Inferior parietal cortex (tissue), 1 donor: Measurements from ENCODE around the gene HOXD11.

Experiments used
- DNase-seq: peaks from one replicate; pipeline ENCODE4 v3.0.0-alpha.2; 2016; ENCODE audit errors: extremely low spot score

The HOXD11 gene

DNA sequence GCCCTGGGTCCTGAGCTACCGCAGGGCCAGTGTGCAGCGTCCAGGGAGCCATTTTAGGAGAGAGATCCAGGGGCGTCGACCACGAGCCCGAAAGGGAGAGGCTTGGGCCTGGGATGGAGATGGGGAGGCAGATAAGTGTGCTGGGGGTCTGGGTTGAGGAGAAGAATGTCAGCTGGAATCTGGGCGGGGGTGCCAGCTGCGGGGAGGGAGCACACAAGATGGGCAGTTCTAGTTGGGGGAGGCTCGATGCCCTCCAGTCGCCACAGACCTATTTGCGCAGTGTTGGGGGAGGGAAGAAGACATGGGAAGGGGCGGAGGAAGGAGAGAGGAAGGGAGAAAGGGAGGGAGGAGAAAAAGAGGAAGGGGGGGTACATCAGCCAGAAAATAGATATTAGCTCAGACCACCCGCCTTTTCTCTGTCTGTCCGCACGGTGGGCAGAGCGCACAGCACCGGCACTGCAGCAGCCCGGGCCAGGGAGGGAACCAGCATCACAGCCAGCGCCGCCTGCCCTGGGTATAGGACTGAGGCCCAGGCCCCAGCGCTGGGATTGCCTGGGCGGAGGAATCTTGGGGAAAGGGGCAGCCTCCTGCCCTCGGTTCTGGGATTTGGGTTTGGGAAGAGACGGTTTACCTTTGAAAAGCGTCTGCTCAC lies 1.9 kb upstream of the HOXD11 start:
- no peak for DNase-seq

DNA sequence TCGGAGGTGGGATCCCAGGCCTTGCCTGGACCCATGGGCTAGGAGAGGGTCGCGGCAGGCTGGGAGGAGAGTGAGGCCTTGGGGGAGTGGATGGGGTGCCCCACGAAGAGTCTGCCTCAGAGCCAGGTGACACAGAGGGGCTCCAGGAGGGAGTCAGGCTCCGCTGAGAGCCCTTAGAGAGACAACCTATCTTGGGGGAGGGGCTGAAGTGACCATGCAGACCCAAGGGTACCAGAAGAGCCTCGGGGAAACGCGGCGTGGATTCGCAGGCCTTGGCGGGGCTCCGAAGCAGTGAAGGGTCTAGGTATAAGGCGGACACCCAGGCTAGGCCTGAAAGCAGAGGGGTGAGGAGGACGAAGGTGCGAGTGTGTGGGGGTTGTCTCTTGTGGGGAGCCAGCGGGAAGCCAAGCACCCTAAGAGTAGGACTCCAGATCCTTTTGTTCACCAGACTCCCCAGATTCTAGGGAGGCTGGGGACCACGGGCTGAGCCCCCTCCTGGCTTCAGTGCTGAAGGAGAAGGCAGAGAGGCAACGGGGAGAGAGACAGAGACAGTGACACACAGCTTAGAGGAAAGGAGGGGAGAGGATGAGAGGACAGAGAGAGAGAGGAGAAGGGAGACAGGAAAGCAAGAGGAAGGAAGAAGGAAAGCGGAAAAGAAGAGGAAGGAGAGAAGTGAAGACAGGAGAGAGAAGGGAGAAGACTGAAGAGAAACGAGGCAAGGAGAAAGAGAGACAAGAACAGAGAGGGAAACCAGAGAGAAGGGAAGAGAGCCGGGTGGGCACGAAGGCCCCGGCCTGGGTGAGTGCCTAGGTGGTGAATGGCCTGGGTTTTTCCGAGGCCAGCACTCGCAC lies 1.1 kb upstream of the HOXD11 start:
- no peak for DNase-seq

DNA sequence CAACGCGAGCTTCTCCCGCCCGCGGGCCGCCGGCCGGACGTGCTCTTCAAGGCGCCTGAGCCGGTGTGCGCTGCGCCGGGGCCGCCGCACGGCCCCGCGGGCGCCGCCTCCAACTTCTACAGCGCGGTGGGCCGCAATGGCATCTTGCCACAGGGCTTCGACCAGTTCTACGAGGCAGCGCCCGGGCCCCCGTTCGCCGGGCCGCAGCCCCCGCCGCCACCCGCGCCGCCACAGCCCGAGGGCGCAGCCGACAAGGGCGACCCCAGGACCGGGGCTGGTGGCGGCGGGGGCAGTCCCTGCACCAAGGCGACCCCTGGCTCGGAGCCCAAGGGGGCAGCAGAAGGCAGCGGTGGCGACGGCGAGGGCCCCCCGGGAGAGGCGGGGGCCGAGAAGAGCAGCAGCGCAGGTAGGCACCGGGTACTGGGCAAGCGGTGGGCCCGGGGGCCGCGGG lies 676 bp downstream of the HOXD11 start:
- no peak for DNase-seq

DNA sequence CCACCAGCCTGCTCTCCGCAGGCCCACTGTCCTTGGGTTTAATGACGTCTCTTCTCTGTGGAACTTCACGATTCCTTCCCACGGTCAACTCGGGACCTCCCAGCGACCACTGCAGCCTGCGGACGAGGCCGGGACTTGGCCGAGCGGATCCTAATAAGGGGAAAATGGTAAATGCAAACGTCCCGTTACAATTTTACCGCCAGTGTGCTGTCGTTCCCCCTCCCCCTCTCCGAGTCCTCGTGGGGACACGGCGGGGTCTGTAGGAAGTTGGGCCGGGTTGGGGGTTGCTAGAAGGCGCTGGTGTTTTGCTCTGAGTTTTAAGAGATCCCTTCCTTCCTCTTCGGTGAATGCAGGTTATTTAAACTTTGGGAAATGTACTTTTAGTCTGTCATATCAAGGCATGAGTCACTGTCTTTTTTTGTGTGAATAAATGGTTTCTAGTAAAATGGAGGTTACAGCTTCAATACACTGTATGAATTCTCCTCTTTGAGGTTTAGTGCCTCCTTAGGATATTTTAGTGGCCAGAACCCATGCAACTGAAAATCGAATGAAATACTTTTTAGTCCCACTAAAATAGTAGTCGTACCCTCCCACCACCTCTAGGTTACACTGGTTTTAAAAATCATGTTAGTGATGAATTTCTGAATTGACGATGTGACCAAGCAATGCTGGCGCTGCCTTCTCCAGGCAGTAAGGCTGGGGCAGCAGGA lies 2.3 kb downstream of the HOXD11 start:
- DNase-seq = no peak

DNA sequence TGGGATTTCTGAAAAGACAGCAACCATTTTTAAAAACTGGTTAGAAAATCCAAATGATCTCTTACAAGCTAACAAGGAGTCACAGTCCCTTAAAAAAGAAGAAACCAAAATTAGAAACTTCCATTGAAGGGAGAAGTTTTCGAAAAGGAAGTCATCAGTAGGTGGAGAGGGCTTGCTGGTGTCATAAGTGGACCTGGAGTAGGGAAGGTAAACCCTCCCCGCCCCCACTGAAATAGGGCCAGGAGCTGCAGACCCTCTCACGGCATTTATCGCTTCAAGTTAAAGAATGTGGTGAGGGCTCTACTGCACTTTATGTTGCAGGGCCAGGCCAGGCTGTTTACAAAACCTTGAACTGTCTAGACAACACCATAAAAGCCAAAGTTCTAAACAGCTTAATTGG lies 2.9 kb downstream of the HOXD11 start:
- DNase-seq = no peak

DNA sequence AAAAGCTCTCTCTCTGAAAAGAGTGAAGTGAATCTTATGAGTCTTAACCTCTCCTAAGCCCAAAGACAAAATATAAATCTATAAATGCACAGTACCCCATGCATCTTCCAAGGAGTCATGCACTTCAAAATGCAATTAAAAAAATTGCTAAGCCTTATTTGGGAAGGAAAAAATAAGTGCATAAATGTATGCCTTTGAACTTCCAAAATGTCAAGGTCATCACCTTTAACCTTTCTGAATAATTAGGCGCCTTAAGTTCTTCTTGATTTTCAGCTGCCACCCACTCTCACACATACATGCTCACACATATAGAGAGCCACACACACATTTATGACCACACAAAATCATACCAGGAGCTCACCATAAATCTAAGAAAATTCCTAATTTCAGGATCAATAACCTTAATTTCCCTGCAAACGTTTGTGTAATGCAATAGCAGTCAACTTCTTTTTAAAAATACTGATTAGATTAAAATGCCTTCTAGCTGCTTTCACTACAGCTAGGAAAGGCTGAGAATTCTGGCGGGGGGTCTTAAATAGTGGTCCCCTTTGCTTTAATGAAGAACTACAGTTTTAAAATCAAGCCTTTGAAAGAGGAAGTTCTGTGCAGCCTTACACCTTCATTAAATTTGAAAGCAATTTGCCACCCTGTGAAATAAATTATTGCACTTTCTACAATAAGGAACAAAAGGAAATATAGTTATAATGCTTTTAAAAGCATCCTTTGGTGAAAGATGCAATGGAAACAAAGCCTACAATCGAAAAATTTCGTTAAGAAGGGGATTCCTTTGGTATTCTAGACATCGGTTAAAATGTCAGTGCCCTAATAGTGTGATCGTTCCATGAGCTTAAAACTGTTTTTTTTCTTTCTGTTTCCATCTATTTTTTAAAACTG lies 3.6 kb downstream of the HOXD11 start:
- DNase-seq = no peak

DNA sequence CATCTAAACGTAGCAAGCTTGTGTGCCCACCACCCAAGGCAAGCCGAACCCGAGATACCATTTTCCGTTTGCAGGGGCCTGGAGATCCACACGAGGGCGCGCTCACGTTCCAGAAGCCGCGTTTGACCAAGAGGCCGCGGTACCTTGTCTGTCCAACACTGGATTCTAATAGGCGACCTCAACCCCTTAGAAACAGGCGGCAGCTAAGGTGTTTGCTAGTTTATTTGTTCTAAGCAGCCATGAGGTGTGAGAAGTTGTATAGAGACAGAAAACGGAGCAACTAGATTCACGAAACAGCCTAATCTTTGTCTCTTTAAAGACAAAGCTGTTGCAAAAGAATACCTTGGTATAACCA lies 4.2 kb downstream of the HOXD11 start:
- no peak for DNase-seq

DNA sequence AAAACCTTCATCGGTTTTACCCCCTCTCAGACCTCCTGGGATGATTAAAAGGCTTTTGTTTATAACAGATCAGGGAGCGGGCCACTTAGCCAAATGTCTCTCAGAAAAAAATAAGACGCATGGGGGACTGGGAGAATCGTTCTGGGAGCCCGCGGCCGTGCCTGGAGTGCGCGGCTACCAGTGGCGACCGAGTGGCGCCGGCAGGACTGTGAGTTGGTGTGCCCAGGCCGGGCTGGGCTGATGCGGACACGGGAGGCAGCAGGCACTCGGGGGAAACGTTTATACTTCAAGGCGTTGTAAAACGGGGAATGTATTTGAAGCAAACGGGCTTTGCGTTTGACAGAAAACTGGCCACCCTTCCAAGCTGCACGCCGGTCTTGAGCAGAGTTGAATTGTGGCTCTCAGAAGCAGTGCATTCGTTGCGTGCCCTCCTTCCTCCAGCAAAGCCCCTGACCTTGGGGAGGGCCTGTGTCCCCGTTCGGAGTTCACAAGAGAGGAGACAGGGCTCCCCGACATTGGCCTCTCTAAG lies 4.8 kb downstream of the HOXD11 start:
- DNase-seq = no peak

DNA sequence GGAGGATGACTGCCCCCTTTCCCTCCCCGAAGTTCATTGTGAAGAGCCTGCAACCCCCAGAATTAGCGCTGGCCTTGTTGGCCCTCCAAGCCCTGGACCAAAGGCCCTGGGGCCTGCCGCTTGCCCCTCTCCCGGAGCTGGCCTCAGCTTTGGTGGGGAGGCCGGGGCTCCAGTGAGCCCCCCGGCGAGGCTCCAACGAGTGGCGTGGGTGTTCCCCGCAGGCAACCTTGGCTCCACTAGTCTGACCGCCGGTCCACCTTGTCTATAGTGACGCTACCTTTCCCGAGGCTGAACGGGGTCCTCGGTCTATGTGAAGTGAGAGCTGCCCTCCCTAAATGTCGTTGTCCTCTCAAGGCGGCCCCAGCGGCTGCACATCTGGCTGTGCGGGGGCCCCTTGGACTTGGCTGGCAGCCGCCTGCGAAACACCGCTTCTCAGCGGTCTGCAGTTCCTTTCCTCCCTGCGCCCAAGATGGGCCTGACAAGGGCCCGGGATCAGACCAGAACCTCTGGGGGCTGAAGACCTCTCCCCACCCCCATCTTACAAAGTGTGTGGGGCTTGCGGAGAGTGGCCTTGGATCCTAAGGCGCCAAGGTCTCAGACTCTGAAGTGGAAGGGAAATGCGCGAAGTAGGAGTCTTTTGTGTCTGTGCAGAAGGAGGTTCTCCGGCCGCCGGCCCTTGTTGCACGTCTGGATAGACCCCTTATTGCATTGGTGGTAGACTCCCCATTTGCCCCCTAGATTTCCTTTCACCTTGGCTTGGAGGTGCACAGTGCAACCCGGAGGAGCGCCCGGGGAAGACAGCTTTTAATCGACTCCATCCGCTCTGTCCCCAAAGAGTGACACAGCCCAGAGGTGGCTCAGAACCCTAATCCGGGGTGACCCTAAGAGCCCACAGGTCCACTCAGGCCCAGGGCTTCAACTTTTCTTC lies 5.6 kb downstream of the HOXD11 start:
- DNase-seq = no peak

DNA sequence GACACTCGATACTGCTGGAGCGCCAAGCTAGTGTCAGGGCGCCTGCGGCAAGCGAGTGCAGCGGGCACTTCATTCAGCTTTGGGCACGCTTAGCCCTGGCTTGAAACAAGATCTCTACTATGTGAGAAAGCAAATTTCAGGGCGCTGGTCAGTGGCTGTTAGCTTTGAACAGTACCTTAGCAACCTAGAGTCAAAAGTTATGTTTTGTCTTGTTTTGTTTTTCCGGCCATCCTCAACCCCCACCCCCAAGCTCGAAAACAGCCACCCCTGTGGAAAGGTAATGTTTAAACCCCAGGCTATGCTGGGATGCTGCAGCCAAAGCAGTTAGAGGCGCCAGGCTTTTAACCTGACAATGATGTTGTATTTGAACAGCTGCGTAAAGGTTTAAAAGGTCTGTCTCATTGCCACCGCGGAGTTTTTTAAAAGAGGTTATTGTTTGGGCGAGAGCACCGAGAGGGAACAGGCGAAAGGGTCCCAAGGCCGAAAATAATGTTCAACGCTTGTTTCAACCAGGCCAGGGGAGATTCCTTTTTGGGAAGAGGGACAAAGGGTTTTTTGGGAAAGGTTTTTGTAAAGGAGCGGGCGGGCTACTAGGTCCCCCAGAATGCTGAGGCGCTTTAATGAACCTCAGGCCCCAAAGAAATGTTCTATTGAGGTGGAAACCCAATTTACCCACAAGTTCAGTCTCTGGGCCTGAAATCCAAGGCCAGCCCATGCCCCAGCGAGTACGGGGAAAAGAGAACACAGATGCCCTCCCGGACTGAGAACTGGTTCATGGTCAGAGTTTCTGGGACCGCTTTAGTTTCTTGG lies 7.2 kb downstream of the HOXD11 start:
- no peak for DNase-seq

DNA sequence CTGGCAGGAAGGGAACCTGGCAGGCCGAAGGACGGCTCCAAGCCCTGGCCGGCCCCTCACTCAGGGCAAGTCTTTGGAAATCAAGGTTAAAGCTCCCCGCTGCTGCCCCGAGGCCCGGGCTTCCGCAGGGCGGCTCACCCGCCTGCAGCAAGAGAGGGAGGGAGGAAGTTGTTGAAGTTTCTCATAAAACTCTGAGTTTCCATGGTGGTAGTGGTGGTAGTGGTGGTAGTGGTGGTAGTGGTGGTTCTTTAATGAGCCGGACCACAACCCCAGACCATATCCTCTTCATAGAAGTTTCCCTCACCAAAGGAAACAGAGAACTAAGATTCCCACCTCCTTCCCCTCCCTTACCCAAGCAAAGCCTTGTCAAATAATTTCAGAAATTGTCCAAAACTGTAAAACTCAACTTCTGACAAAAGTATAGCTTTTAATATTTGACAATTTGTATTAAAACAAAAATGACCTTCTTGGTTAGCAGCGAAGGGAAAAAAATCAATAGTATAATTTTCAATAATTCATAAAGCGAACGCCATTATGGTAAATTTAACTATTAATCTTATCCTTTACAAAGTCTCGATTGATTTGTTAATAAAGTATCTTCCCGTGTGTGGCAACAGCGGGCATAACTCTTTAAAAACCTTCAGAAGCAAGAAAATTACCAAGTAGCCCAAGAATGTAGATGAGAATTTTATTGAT lies 8.0 kb downstream of the HOXD11 start:
- no peak for DNase-seq

DNA sequence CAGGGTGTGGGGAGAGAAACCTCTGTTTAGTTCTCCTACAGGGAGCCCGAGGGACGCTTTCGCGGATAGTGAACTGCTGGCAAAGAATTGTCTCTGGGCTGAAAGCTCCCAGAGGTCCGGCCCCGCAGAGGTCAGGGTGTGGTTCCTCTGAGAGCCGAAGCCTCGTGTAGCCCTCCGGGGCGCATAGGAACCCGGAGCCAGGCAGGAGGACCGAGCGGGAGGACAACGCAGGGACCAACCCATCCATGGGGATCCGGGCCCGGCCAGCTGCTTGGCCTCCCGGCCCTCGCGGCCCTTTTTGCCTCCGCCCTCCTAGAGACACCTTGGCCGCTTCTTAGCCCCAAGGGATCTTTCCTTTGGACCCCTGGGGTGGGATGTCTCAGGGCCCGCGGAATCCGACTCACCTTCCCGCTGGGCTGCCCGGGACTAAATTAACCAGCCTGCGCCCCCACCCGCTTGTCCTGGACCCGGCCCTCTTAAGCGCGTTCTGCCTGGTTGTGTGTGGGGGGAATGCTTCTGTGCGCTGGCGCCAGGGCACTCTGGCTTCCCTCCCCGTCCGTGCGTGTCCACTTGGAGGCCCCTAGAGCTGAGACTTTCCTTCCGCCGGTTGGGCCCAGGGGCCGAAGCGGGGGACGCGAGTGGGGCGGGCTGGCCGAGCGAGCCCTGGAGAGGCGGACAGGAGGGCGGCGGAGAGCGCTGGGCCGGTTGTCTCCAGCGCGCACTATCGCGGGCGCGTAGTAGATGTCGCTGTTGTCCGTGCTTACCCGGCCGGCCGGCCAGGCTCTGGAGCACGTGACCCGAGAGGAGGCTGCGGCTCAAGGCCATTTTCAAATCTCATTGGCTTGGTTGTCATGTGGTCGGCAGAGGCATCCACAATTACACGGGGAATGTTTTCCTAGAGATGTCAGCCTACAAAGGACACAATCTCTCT lies 9.1 kb downstream of the HOXD11 start, which contains the start of gene HOXD10:
Gene HOXD10 (plus strand): TSS at position 896 of the 931 bp plus-strand sequence. CDS start 56 bp downstream, outside the sequence.
- DNase-seq = no peak

DNA sequence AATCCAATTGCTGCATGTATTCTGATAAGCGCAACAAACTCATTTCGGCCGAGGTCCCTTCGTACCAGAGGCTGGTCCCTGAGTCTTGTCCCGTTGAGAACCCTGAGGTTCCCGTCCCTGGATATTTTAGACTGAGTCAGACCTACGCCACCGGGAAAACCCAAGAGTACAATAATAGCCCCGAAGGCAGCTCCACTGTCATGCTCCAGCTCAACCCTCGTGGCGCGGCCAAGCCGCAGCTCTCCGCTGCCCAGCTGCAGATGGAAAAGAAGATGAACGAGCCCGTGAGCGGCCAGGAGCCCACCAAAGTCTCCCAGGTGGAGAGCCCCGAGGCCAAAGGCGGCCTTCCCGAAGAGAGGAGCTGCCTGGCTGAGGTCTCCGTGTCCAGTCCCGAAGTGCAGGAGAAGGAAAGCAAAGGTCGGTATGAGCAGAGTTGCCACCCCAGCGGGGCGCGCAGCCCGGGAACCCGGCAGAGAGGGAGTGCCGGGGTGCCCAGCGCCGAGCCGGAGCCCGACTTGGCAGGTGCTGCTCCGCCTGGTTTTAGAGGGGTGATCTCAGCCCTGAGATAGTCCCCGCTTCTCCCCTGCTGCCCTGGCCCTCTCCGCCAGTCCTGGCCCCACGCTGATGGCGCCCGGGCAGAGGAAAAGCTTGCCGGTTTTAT lies 10.2 kb downstream of the HOXD11 start:
- no peak for DNase-seq

DNA sequence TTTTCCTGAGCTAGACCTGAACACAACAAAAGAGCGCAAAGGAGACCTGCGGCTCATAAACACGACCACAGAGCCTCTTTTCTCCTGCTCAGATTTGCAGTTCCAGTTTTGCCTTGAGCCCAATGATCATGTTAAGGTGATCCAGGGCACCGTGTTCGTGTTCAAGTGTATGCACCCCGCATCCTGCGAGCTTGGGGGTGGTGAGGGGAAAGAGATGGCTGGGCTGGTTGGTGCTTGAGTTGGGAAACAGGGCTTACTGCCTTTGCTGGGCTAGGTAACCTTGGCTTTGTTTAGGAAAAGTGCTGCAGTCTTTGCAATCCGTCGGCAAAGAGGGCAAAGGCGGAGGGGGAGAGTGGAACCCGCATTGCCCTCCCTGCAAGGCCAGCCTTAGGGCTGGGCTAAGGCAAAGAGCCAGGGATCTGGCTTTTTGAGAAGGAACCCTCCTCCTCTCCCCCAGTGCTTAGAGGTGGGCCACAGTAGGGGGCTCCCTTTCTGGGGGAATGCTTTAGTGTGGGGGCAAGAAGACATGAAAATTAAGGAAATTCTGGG lies 10.8 kb downstream of the HOXD11 start:
- no peak for DNase-seq

DNA sequence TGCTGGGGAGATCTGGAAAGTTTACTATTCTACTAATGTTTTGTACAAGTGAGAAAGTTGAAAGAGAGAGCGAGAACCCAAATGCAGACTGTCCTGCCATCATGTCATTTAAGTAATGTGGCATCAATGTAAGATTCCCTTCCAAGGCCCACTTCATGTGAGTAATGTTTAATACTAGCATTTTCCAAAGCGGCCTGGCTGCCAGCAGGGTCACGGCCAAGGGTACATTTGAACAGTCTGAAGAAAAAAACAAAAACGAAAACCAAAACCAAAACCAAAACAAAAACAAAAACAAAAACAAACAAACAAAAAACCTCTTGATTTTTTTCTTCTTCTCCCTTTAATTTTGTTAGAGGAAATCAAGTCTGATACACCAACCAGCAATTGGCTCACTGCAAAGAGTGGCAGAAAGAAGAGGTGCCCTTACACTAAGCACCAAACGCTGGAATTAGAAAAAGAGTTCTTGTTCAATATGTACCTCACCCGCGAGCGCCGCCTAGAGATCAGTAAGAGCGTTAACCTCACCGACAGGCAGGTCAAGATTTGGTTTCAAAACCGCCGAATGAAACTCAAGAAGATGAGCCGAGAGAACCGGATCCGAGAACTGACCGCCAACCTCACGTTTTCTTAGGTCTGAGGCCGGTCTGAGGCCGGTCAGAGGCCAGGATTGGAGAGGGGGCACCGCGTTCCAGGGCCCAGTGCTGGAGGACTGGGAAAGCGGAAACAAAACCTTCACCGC lies 11.7 kb downstream of the HOXD11 start:
- DNase-seq = no peak
